ENCODE results near the gene SNAP25. TPM values are rescaled to one million over a fixed set of nuclear protein-coding genes. Genes with fewer than 3 reads are reported as not detected.

SNAP25 gene
- total RNA-seq, 2 donors from 2014 or later, result 0.74 to 9.3 TPM

- Histone ChIP-seq H3K36me3 (no peaks in the 10 kb centered on the region), H3K9me3 (no peaks in the 10 kb centered on the region), H3K4me3 (no peak overlapping the region), H3K4me1 (no peaks in the 10 kb centered on the region), H3K27ac (no peak overlapping the region), H3K27me3 (no peaks in the 10 kb centered on the region)
- DNase-seq (ENCODE audit: low spot score), result no peak
- TF ChIP-seq, protein P1, sequence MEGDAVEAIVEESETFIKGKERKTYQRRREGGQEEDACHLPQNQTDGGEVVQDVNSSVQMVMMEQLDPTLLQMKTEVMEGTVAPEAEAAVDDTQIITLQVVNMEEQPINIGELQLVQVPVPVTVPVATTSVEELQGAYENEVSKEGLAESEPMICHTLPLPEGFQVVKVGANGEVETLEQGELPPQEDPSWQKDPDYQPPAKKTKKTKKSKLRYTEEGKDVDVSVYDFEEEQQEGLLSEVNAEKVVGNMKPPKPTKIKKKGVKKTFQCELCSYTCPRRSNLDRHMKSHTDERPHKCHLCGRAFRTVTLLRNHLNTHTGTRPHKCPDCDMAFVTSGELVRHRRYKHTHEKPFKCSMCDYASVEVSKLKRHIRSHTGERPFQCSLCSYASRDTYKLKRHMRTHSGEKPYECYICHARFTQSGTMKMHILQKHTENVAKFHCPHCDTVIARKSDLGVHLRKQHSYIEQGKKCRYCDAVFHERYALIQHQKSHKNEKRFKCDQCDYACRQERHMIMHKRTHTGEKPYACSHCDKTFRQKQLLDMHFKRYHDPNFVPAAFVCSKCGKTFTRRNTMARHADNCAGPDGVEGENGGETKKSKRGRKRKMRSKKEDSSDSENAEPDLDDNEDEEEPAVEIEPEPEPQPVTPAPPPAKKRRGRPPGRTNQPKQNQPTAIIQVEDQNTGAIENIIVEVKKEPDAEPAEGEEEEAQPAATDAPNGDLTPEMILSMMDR (IDR thresholded peaks at IDR 0.05), result no peak
These were observed 50.0 kb downstream of the SNAP25 start for GRCh38 chr20:10268636-10269035.

- Histone ChIP-seq H3K36me3 (no peaks in the 10 kb centered on the region), H3K27me3 (no peaks in the 10 kb centered on the region), H3K27ac (no peak overlapping the region), H3K4me3 (no peak overlapping the region), H3K4me1 (no peaks in the 10 kb centered on the region), H3K9me3 (no peaks in the 10 kb centered on the region)
- DNase-seq (ENCODE audit: low spot score), result no peak
- TF ChIP-seq, protein P1 (IDR thresholded peaks at IDR 0.05), result no peak
These were observed 52.0 kb downstream of the SNAP25 start for GRCh38 chr20:10270630-10271029.

- H3K4me3 ChIP-seq, result no peak overlapping the region
- no peaks in the 10 kb centered on the region for H3K4me1 ChIP-seq
- DNase-seq (ENCODE audit: low spot score), result no peak
- no peaks in the 10 kb centered on the region for H3K9me3 ChIP-seq
- H3K27me3 ChIP-seq, result no peaks in the 10 kb centered on the region
- TF ChIP-seq, protein P1 (IDR thresholded peaks at IDR 0.05), result no peak
- H3K36me3 ChIP-seq, result no peaks in the 10 kb centered on the region
- H3K27ac ChIP-seq, result no peak overlapping the region
These were observed 53.0 kb downstream of the SNAP25 start for GRCh38 chr20:10271494-10272219.

DNA sequence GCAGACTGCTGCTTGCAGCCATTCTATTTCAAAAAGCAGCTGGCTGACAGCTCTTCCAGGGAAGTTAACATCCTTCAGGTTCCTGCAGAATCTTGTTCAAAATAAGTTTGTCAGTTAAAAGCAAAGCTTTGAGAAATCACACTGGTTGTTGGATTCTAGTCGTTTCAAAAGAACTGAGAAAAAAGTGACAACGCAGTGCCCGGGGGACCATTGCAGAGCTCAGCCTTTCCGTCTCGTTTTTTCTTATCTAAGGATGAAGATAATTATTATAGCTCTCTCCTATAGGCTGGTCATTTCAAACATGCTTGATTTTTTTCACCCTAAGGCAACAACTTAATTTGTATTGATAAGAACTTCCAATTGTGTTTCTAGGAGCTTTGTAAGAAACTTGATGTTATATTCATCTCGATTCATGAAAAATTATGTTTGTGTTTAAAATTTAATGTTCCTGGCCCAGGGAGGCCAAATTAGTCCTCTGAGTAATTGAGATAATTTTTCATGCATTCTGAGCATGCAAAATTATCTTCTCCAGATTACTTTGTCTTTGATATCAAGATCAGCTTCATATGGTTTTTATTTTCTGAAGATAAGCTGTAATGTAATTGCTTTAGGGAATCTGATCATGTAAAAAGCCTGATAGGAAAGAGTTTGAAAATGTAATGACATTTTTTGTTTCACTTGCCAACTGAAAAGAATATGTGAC, 58.4 kb downstream of the SNAP25 start:
- no peak for DNase-seq (ENCODE audit: low spot score)
- no peaks in the 10 kb centered on the region for H3K4me1 ChIP-seq
- TF ChIP-seq, protein P1 (IDR thresholded peaks at IDR 0.05), result no peak
- H3K27me3 ChIP-seq, result no peaks in the 10 kb centered on the region
- H3K4me3 ChIP-seq, result no peak overlapping the region
- H3K9me3 ChIP-seq, result no peaks in the 10 kb centered on the region
- no peaks in the 10 kb centered on the region for H3K36me3 ChIP-seq
- H3K27ac ChIP-seq, result no peak overlapping the region

GRCh38 chr20:10277616-10278015, 59.0 kb downstream of the SNAP25 start:
- Histone ChIP-seq H3K36me3 (no peaks in the 10 kb centered on the region), H3K27me3 (no peaks in the 10 kb centered on the region), H3K4me3 (no peak overlapping the region), H3K4me1 (no peaks in the 10 kb centered on the region), H3K9me3 (no peaks in the 10 kb centered on the region), H3K27ac (no peak overlapping the region)
- DNase-seq (ENCODE audit: low spot score), result no peak
- TF ChIP-seq, protein P1 (IDR thresholded peaks at IDR 0.05), result no peak
